Hematopoietic multipotent progenitor cell treated with erythropoietin and hydrocortisone succinate and interleukin-3 and kit ligand, for 15 days (in vitro differentiated cells): ENCODE measurements around the gene AMMECR1.
"Not testable (repeated sequence)": the region's sequence is repeated elsewhere in the genome, so short reads cannot be mapped to it uniquely, and the experiment has no call there.

ENCODE experiments used
- DNase-seq: peaks from one replicate; pipeline ENCODE4 v3.0.0-alpha.2; 2015; ENCODE audit warnings: low spot score

Gene AMMECR1

DNA sequence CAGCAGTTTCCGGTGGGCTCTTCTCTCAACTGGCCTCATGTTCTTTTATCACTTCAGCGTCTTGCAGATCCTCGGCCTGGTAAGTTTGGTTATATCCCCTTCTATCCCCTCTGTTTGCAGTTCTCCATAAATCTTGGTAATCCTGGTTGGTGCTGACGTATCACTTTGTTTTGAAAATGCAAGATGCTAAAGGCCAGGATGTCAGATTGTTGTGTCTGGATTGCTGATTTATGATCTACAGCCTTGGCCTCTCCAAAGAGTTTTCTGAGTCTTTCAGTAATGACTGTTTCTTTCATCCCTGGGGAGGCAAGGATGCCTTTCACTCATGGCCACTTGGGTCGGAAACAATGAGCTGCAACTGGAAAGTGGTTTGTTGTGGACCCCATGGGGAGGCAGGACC lies 146.4 kb downstream of the AMMECR1 start:
- no peak for DNase-seq

GRCh38 chrX:110170029-110170428 lies 147.9 kb downstream of the AMMECR1 start:
- no peak for DNase-seq

- DNase-seq: no peak
These were observed 149.3 kb downstream of the AMMECR1 start for GRCh38 chrX:110168585-110168984.

DNA sequence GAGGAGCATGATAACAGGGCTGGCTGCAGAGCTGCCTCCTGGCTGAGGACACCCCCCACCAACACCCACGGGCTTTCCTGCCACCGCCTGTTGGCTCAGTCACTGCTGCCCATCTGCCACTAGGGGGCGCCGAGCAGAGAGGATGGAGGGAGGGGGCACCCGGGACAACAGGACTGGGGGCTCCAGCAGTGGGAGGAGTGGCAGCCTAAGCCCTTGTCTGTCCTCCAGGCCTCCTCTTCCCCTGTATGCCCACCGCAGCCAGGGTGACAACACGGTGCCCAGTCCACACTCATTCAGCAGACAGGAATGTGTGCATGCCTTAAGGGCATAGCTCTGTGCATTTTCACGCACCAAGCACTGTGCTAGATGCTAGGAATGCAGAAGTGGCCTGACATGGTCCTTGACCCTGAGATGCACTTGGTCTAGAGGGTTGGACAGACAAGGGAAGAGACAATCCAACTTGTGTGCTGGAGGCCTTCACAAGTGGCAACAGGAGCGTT lies 149.9 kb downstream of the AMMECR1 start:
- peak; percentile 74 for DNase-seq

GRCh38 chrX:110163488-110163887 lies 154.4 kb downstream of the AMMECR1 start:
- no peak for DNase-seq

GRCh38 chrX:110162867-110163266 lies 155.0 kb downstream of the AMMECR1 start:
- no peak for DNase-seq

GRCh38 chrX:110162131-110162530 lies 155.8 kb downstream of the AMMECR1 start:
- DNase-seq: no peak

DNA sequence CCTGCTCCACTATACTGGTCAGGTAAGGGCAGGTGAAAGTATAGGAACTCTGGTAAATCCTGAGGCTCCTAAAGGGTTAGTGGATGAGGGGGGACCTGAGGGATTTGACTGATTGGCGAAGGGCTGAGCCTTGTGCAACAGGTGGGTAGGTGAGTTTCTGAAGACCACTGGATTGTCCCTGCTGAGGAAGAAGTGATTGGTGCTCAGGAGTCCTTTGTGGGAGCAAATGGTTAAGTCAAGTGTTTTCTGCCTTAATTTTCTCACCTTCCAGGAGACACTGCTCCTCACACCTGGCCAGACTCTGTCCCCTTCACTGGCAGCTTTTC lies 156.6 kb downstream of the AMMECR1 start:
- DNase-seq: no peak

- no peak for DNase-seq
These were observed 158.0 kb downstream of the AMMECR1 start for GRCh38 chrX:110159865-110160264.

- DNase-seq: no peak
These were observed 158.7 kb downstream of the AMMECR1 start for GRCh38 chrX:110159235-110159634.

DNA sequence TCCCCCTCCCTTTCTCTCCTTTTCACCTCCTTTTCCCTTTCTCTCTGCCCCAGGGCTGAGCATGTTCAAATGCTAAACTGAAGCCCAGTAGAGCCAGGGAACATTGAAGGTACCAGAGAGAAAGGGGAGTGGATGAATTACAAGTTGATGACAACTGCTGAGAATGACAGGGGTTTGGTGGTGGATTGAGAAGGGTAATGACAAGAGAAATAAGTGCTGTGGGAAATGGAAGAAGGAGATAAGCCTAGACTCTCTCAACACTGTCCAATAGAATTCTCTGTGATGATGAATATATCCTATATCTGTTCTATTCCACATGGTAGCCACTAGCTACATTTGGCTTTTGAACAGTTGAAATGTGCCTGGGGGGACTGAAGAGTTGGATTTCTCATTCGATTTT lies 160.4 kb downstream of the AMMECR1 start:
- DNase-seq: no peak

DNA sequence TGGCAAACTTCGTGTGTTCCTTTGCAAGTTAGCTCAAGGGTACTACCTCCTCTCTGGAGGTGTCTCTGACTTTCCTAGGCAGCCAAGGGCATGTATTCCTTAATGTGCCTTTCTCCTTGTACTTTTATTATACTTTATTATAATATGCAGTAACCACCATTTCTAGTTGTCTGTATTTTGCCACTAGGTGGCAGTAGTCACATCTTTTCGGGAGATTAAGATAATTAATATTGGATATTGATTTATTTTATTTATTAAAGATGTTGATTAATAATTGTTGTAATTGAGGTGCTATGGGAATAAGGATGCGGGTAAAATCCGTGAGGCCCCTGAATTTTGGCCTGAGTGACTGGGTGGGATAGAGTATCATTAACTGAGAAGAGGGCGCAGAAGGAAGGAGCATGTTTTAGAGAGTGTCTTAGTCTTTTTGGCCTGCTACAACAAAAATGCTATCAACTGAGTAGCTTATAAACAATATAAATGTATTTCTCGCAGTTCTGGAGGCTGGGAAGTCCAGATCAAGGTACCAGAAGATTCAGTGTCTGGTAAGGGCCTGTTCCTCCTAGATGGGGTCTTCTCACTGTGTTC lies 161.6 kb downstream of the AMMECR1 start:
- peak; percentile 66 for DNase-seq

DNA sequence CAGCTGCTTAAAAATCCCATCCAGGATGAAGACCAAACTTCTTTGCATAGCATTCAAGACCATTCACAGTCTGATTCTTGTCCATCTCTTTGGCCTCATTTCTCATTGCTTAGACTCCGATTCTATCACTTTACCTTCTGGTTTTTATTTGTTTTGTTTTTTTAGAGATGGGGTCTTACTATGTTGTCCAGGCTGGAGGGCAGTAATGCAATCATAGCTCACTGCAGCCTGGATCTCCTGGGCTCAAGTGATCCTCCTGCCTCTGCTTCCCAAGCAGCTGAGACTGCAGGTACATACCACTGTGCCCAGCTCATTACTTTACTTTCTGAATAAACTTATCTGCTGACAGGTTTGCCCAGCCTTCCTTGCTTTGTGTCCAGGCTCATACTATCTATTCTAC lies 162.1 kb downstream of the AMMECR1 start:
- no peak for DNase-seq

DNA sequence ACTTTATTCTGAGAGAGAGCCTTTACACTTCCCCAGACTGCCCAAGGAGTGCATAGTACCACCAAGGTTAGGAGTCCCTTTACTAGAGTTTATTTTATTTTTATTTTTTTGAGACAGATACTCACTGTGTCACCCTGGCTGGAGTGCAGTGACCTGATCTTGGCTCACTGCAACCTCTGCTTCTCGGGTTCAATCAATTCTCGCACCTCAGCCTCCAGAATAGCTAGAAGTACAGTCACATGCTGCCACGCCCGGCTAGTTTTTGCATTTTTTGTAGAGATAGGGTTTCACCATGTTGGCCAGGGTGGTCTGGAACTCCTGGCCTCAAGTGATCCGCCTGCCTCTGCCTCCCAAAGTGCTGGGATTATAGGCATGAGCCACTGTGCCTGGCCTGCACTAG lies 163.6 kb downstream of the AMMECR1 start:
- DNase-seq: not testable (repeated sequence)

DNA sequence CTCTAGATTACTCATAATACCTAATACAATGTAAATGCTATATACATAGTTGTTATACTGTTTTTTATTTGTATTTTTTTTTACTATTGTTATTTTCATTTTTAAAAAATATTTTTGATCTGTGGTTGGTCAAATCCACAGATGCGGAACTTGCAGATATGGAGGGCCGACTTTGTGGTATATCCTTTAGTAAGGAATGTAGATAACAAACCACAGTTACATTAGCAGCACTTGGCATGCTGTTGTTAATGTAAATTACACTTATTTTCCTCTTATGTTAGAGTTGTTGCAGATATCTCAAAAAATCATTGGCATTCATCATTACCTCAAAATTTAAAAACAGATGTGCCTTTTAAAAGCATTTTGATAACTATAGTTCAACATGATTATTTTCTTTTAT lies 164.0 kb downstream of the AMMECR1 start:
- no peak for DNase-seq

DNA sequence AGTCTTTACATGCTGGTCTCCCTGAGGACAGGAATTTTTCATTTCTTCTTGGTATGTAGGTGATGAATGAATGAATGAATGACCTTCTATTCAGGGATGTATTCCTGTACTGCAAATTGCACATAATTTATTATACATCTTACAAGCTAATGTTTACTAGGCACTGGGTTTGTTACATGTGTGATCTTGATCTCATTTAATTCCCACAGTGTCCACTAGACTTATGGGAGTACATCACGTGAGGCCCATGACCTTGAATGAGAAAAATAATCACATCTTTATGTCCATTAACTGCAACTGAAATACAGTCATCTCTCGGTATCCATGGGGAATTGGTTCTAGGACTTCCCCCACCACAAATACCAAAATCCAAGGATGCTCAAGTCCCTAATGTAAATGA lies 164.6 kb downstream of the AMMECR1 start:
- DNase-seq: no peak

- peak; percentile 72 for DNase-seq
These were observed 171.4 kb downstream of the AMMECR1 start for GRCh38 chrX:110146521-110146920.

DNA sequence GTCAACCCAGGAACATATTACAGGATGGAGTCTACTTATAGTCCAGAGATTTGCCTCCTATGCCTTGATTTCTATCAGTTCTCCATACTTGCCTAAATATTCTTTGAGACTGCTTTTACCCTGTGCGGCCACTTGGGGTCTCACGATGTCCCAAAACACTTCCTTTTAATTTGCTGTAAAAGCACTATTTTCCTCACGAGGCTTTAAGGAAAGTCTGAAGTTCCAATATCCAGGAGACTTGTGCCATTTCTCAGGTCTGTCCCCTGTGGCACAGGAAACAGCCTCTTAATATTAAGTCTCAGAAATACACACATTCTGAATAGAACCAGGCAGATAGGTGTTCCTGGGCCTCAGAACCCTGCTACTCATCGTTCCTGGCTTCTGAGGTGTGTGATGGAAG lies 172.0 kb downstream of the AMMECR1 start:
- peak; percentile 51 for DNase-seq

DNA sequence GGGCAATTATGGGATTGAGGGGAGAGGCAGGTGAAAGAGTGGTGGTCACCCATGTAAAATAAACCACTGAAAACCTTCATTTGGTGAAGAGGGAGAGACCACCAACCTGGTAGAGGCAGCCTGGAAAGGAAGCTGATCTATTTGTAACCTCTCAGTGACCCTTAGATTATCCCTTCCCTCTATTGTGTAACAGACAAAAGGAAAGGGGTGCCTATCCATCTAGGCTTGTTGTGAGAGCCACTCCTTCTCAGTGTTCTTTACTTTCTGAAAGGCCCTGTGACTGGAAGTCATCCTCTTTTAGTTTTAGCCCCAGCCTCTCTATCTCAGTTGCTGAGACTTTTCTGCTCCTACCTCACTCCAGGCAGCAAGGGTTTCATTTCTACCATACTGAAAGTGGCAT lies 172.6 kb downstream of the AMMECR1 start:
- DNase-seq: no peak
